CD4-positive, alpha-beta T cell (primary cell): ENCODE results near the gene ADAMTSL2. TPM values are rescaled to one million over a fixed set of nuclear protein-coding genes. Genes with fewer than 3 reads are reported as not detected.
A peak's percentile ranks its signal among the peaks of the same experiment; 100 is the strongest.

Experiments
- ATAC-seq: fragments of 200-7000 bp; cut with Tn5 transposase; one replicate; pipeline ENCODE4 v1.10.0; 2022; ENCODE audit warnings: mild to moderate bottlenecking; ENCODE audit not compliant: poor library complexity
- CTCF ChIA-PET: fragments of 350-600 bp; sonication (Branson Sonifier 250); formaldehyde crosslinking; loops from one replicate; lab custom pipeline; 2021; ENCODE audit warnings: antibody characterized with exemption, inconsistent platforms; lab: Charles Lee
- POLR2A ChIA-PET: fragments of 350-600 bp; sonication (Branson Sonifier 250); formaldehyde crosslinking; loops from one replicate; lab custom pipeline; 2021; ENCODE audit warnings: antibody characterized with exemption, inconsistent platforms; lab: Charles Lee
- DNase-seq, 14 experiments: peaks; one replicate each; pipeline ENCODE4 v3.0.0-alpha.2; 2013 to 2020; ENCODE audit warnings: mixed read lengths in 2 of 14
- H3K27ac ChIP-seq, 2 donors: one replicate each; pipeline versions ENCODE4 v1.5.1 to v1.7.0; 2013; ENCODE audit warnings: low read length in 2 of 2, low read depth in 1 of 2, mild to moderate bottlenecking in 1 of 2
- H3K27me3 ChIP-seq, 2 experiments: 1 replicate in 1 of 2; 2 replicates in 1 of 2; pipeline versions ENCODE4 v1.6.1 to v1.7.0; 2013; ENCODE audit warnings: low read length in 2 of 2, control low read depth in 1 of 2, mild to moderate bottlenecking in 1 of 2, moderate library complexity in 1 of 2; ENCODE audit not compliant: insufficient read depth in 2 of 2, control insufficient read depth in 1 of 2
- H3K36me3 ChIP-seq: one replicate; pipeline ENCODE4 v1.6.1; 2013; ENCODE audit warnings: low read length, control low read depth; ENCODE audit not compliant: insufficient read depth
- H3K4me1 ChIP-seq: one replicate; pipeline ENCODE4 v1.6.1; 2013; ENCODE audit warnings: low read length, control low read depth; ENCODE audit not compliant: insufficient read depth
- H3K4me3 ChIP-seq: one replicate; pipeline ENCODE4 v1.5.1; 2013; ENCODE audit warnings: mild to moderate bottlenecking, low read length, moderate library complexity
- H3K9me3 ChIP-seq, 2 experiments: 1 replicate in 1 of 2; 2 replicates in 1 of 2; pipeline versions ENCODE4 v1.6.1 to v1.7.0; 2013; ENCODE audit warnings: low read length in 2 of 2, mild to moderate bottlenecking in 2 of 2, control low read depth in 1 of 2, moderate library complexity in 1 of 2; ENCODE audit not compliant: control insufficient read depth in 1 of 2, insufficient read depth in 1 of 2
- H3K27ac Mint-ChIP-seq: one replicate; pipeline ENCODE4 v1.8.0; 2020; ENCODE audit warnings: mixed read lengths
- H3K27me3 Mint-ChIP-seq: one replicate; pipeline ENCODE4 v1.8.0; 2021; ENCODE audit warnings: mixed read lengths
- H3K36me3 Mint-ChIP-seq: one replicate; pipeline ENCODE4 v1.8.0; 2021; ENCODE audit warnings: low read depth, mixed read lengths
- H3K4me1 Mint-ChIP-seq: one replicate; pipeline ENCODE4 v1.8.0; 2021; ENCODE audit warnings: low read depth, mixed read lengths
- H3K4me3 Mint-ChIP-seq: one replicate; pipeline ENCODE4 v1.8.0; 2020; ENCODE audit warnings: mild to moderate bottlenecking, mixed read lengths
- H3K9me3 Mint-ChIP-seq: one replicate; pipeline ENCODE4 v1.8.0; 2020; ENCODE audit warnings: mixed read lengths
- intact Hi-C, 2 experiments: fragments of 100-400 bp; cut with DNase I in 1 of 2; cut with micrococcal nuclease in 1 of 2; formaldehyde crosslinking; loops; one replicate each; pipeline versions ENCODE4 v1.15.1 to v1.9.0; 2023 to 2025; cut with DNase I, micrococcal nuclease
- total RNA-seq, 174 experiments: library from RNA in 2 of 174; stranded (reverse) in 2 of 174; gene quantifications; one replicate each; pipeline ENCODE4 v1.2.3 and lab custom pipeline; 2021 to 2026
- TF ChIP-seq, protein P1 (sequence below): fragments of 200-600 bp; IDR thresholded peaks from one replicate; pipeline ENCODE4 v1.8.0; 2022; ENCODE audit warnings: antibody characterized with exemption, mild to moderate bottlenecking

The ADAMTSL2 gene
- total RNA-seq, 2 experiments from 2014 or later: 1.2 to 1.3 TPM

DNA sequence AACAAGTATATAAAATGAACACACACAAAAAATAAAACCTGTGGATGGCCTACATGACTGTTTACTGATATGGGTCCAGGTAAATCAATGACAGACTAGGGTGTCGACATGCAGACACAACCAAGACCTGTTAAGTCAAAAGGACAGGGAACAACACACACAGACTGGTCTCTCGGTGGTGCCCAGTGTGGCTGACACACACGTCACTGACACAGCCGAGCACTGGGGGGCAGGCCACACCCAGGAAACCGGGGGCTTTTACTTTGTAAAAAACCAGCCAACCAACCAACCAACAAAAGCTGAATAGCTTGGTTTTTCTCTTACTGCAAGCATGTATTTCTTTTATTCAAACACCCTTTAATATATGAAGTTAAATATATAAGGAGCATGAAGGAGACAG is 69.7 kb downstream of the ADAMTSL2 start:
- H3K4me1 ChIP-seq: peaks cover 8% of the 10 kb centered on the region
- CTCF ChIA-PET: interaction anchor here (1.6 kb wide), 1 partner anchor 10 kb away, joined by 3 read pairs; no protein-coding TSS in a partner anchor
- DNase-seq (peak in 11 of 14 experiments; percentile 13 to 58 (median 42)), ATAC-seq (peak; percentile 46)
- no peaks in the 10 kb centered on the region for H3K36me3 ChIP-seq
- H3K9me3 ChIP-seq: peaks cover 0 to 12% of the 10 kb centered on the region in 2 experiments
- H3K4me3 Mint-ChIP-seq: no peak overlapping the region
- TF ChIP-seq, protein P1, sequence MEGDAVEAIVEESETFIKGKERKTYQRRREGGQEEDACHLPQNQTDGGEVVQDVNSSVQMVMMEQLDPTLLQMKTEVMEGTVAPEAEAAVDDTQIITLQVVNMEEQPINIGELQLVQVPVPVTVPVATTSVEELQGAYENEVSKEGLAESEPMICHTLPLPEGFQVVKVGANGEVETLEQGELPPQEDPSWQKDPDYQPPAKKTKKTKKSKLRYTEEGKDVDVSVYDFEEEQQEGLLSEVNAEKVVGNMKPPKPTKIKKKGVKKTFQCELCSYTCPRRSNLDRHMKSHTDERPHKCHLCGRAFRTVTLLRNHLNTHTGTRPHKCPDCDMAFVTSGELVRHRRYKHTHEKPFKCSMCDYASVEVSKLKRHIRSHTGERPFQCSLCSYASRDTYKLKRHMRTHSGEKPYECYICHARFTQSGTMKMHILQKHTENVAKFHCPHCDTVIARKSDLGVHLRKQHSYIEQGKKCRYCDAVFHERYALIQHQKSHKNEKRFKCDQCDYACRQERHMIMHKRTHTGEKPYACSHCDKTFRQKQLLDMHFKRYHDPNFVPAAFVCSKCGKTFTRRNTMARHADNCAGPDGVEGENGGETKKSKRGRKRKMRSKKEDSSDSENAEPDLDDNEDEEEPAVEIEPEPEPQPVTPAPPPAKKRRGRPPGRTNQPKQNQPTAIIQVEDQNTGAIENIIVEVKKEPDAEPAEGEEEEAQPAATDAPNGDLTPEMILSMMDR: no peak
- no peak overlapping the region for H3K27ac ChIP-seq
- peaks cover 4% of the 10 kb centered on the region for H3K4me1 Mint-ChIP-seq
- H3K36me3 Mint-ChIP-seq: no peaks in the 10 kb centered on the region
- H3K4me3 ChIP-seq: no peak overlapping the region
- H3K27ac Mint-ChIP-seq: no peak overlapping the region
- peaks cover 14 to 24% of the 10 kb centered on the region in 2 experiments for H3K27me3 ChIP-seq
- H3K27me3 Mint-ChIP-seq: peaks cover 19% of the 10 kb centered on the region
- no peaks in the 10 kb centered on the region for H3K9me3 Mint-ChIP-seq
- intact Hi-C loops: loop anchor here (2.0 to 5.0 kb wide), 3 partner anchors 113 to 391 kb away; no protein-coding TSS in a partner anchor
- POLR2A ChIA-PET: no interaction called here

DNA sequence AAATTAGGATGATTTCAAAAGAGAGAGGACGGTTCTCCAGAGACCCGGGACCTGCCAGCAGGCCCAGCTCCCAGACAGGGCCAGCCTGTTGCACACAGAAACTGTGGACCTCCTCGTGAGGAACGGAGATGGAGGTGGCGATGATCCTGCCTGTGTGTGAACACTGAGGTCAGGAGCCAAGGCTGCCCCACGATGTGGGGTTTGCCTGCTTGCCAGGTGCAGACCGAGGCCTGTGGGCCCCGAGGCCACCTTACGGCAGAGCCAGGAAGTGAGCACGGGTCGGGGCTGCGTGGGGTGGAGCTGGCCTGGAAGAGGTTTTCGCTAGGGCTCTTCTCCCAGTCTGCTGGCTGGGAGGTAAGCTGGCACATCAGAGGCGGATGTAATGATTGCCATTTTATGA is 70.4 kb downstream of the ADAMTSL2 start:
- peaks cover 26% of the 10 kb centered on the region for H3K27me3 Mint-ChIP-seq
- intact Hi-C loops: loop anchor here (2.0 to 5.0 kb wide), 3 partner anchors 112 to 390 kb away; no protein-coding TSS in a partner anchor
- Histone ChIP-seq H3K27ac (no peak overlapping the region), H3K36me3 (no peaks in the 10 kb centered on the region), H3K27me3 (peaks cover 19 to 29% of the 10 kb centered on the region in 2 experiments), H3K4me3 (no peak overlapping the region), H3K9me3 (peaks cover 0 to 16% of the 10 kb centered on the region in 2 experiments), H3K4me1 (peaks cover 8% of the 10 kb centered on the region)
- TF ChIP-seq, protein P1: no peak
- no peak overlapping the region for H3K4me3 Mint-ChIP-seq
- no peaks in the 10 kb centered on the region for H3K36me3 Mint-ChIP-seq
- DNase-seq (peak in 1 of 14 experiments; percentile 9), ATAC-seq (no peak)
- ChIA-PET CTCF (interaction anchor here (1.6 kb wide), 1 partner anchor 9 kb away, joined by 3 read pairs; no protein-coding TSS in a partner anchor), POLR2A (no interaction called here)
- H3K27ac Mint-ChIP-seq: no peak overlapping the region
- peaks cover 4% of the 10 kb centered on the region for H3K4me1 Mint-ChIP-seq
- H3K9me3 Mint-ChIP-seq: no peaks in the 10 kb centered on the region

DNA sequence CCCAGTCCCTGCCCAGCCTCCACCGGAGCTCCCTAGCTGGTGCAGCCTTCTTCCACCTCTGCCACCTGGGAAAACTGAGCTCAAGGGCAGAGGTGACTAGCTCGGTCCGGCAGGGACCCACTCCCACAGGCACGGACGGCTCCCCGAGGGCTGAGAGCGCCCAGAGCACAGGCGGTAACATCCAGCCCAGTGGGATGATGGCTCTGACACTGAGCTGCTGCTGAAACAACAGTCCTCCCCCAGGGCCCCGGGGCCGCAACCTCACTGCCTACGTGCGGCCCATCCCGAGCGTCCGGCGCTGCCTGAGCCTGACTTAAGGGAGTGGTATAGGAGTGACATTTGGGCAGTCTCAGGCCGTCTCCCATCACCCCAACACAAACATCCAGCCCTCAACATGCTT is 70.9 kb downstream of the ADAMTSL2 start:
- intact Hi-C loops: loop anchor here in 1 of 2 experiments (2.0 kb wide), 1 partner anchor 389 kb away; no protein-coding TSS in a partner anchor
- H3K27ac Mint-ChIP-seq: no peak overlapping the region
- Histone ChIP-seq H3K27ac (no peak overlapping the region), H3K9me3 (peaks cover 0 to 18% of the 10 kb centered on the region in 2 experiments), H3K4me3 (no peak overlapping the region), H3K4me1 (peaks cover 8% of the 10 kb centered on the region), H3K36me3 (no peaks in the 10 kb centered on the region), H3K27me3 (peaks cover 21 to 32% of the 10 kb centered on the region in 2 experiments)
- POLR2A ChIA-PET: no interaction called here
- no peaks in the 10 kb centered on the region for H3K9me3 Mint-ChIP-seq
- DNase-seq (no peak), ATAC-seq (no peak)
- H3K4me3 Mint-ChIP-seq: no peak overlapping the region
- CTCF ChIA-PET: no interaction called here
- H3K4me1 Mint-ChIP-seq: peaks cover 4% of the 10 kb centered on the region
- peaks cover 32% of the 10 kb centered on the region for H3K27me3 Mint-ChIP-seq
- no peaks in the 10 kb centered on the region for H3K36me3 Mint-ChIP-seq
- TF ChIP-seq, protein P1: no peak
